Measurements from ENCODE around the gene ATP13A5. TPM values are rescaled to one million over a fixed set of nuclear protein-coding genes. Genes with fewer than 3 reads are reported as not detected.

ATP13A5 gene
- 1 to 10 TPM in 1 of 4 donors, not detected in 3; 1.4 TPM for total RNA-seq

DNA sequence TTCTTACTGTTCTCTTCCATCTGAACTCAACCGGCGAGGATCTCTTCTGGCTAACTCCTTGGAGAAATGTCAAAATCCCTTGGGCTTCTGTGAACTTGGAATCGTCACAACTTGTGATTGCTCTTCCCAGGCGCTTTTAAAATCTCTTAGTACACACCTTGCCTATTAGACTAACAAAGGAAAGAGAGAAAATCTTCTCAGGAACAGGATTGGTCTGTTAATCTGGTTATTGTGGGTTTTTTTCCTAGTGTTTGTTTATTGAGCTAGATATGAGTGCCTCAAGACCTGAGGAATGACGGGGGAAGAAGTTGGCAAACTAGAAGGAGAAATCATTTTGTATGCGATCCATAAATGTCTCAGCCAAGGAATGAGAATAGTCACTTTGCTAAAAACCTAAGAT, at the start of gene ATP13A5:
Gene ATP13A5 (minus strand): TSS at position 48 of the 400 bp plus-strand sequence. CDS start 28 bp downstream, at position 20.
- no peak within 1 kb of the TSS for H3K27ac ChIP-seq
- no peaks in the 10 kb centered on the region for H3K4me1 ChIP-seq
- H3K27me3 ChIP-seq, result no peaks in the 10 kb centered on the region
- no peak for ATAC-seq
- H3K4me3 ChIP-seq, result no peak within 1 kb of the TSS
- 33 to 78% methylated on average over 5 to 6 of the region's 6 CpGs for WGBS, 2 donors (ENCODE audit: low coverage in 1 of 2)
- H3K36me3 ChIP-seq, result no peaks in the 10 kb centered on the region
- H3K9me3 ChIP-seq, result no peaks in the 10 kb centered on the region
- TF ChIP-seq POLR2A (IDR thresholded peaks at IDR 0.05) (no peak), POLR2AphosphoS5 (IDR thresholded peaks at IDR 0.05) (no peak), EP300 (IDR thresholded peaks at IDR 0.05) (no peak)
- TF ChIP-seq, protein P1, sequence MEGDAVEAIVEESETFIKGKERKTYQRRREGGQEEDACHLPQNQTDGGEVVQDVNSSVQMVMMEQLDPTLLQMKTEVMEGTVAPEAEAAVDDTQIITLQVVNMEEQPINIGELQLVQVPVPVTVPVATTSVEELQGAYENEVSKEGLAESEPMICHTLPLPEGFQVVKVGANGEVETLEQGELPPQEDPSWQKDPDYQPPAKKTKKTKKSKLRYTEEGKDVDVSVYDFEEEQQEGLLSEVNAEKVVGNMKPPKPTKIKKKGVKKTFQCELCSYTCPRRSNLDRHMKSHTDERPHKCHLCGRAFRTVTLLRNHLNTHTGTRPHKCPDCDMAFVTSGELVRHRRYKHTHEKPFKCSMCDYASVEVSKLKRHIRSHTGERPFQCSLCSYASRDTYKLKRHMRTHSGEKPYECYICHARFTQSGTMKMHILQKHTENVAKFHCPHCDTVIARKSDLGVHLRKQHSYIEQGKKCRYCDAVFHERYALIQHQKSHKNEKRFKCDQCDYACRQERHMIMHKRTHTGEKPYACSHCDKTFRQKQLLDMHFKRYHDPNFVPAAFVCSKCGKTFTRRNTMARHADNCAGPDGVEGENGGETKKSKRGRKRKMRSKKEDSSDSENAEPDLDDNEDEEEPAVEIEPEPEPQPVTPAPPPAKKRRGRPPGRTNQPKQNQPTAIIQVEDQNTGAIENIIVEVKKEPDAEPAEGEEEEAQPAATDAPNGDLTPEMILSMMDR (IDR thresholded peaks at IDR 0.05), result no peak

- no peak overlapping the region for H3K4me3 ChIP-seq
- H3K27ac ChIP-seq, result no peak overlapping the region
- no peak for TF ChIP-seq POLR2A (IDR thresholded peaks at IDR 0.05)
- TF ChIP-seq, protein P1 (IDR thresholded peaks at IDR 0.05), result no peak
- TF ChIP-seq EP300 (IDR thresholded peaks at IDR 0.05), result no peak
- TF ChIP-seq POLR2AphosphoS5 (IDR thresholded peaks at IDR 0.05), result no peak
- WGBS, 2 donors (ENCODE audit: low coverage in 1 of 2), result 81 to 83% methylated on average over 1 to 3 of the region's 4 CpGs
- no peaks in the 10 kb centered on the region for H3K27me3 ChIP-seq
- H3K9me3 ChIP-seq, result peaks cover 0 to 59% (median 0%) of the 10 kb centered on the region in 3 donors
- H3K36me3 ChIP-seq, result no peaks in the 10 kb centered on the region
- no peak for ATAC-seq
- H3K4me1 ChIP-seq, result no peaks in the 10 kb centered on the region
Measured at GRCh38 chr3:193418576-193419373, 40.2 kb upstream of the ATP13A5 start.

DNA sequence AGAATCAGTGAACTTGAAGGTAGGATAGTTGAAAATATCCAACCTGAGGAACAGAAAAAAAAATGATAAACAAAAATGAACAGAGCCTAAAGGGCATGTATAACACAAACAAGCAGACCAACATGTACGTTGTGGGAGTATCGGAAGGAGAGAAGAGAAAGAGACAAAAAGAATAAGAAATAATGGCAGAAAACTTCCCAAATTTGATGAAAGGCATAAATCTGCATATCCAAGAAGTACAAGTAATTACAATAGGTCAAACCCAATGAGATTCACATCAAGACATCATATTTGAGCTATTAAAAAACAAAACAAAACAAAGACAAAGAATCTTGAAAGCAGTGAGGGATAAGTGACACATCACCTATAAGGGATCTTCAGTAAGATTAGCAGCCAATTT, 38.1 kb upstream of the ATP13A5 start:
- no peak overlapping the region for H3K4me3 ChIP-seq
- TF ChIP-seq POLR2AphosphoS5 (IDR thresholded peaks at IDR 0.05) (no peak), POLR2A (IDR thresholded peaks at IDR 0.05) (no peak), EP300 (IDR thresholded peaks at IDR 0.05) (no peak)
- TF ChIP-seq, protein P1 (IDR thresholded peaks at IDR 0.05), result no peak
- peaks cover 0 to 71% (median 0%) of the 10 kb centered on the region in 3 donors for H3K9me3 ChIP-seq
- no peak for ATAC-seq
- WGBS, 2 donors (ENCODE audit: low coverage in 1 of 2), result 90 to 100% methylated on average over 1 to 2 of the region's 2 CpGs
- H3K4me1 ChIP-seq, result no peaks in the 10 kb centered on the region
- no peaks in the 10 kb centered on the region for H3K36me3 ChIP-seq
- H3K27me3 ChIP-seq, result no peaks in the 10 kb centered on the region
- no peak overlapping the region for H3K27ac ChIP-seq

- no peak for TF ChIP-seq POLR2AphosphoS5 (IDR thresholded peaks at IDR 0.05)
- TF ChIP-seq, protein P1 (IDR thresholded peaks at IDR 0.05), result no peak
- TF ChIP-seq POLR2A (IDR thresholded peaks at IDR 0.05), result no peak
- TF ChIP-seq EP300 (IDR thresholded peaks at IDR 0.05), result no peak
- 50% methylated on average over 1 of the region's 1 CpG; no CpG with 5 or more reads in 1 of the 2 donors for WGBS, 2 donors (ENCODE audit: low coverage in 1 of 2)
- Histone ChIP-seq H3K4me3 (no peak overlapping the region), H3K4me1 (no peaks in the 10 kb centered on the region), H3K9me3 (peaks cover 0 to 3% (median 0%) of the 10 kb centered on the region in 3 donors), H3K36me3 (no peaks in the 10 kb centered on the region), H3K27me3 (no peaks in the 10 kb centered on the region), H3K27ac (no peak overlapping the region)
- no peak for ATAC-seq
Measured at GRCh38 chr3:193407688-193408087, 29.1 kb upstream of the ATP13A5 start.

GRCh38 chr3:193407112-193407511, 28.6 kb upstream of the ATP13A5 start:
- no peak overlapping the region for H3K4me3 ChIP-seq
- 64 to 68% methylated on average over 6 of the region's 6 CpGs for WGBS, 2 donors (ENCODE audit: low coverage in 1 of 2)
- TF ChIP-seq EP300 (IDR thresholded peaks at IDR 0.05) (no peak), POLR2A (IDR thresholded peaks at IDR 0.05) (no peak), POLR2AphosphoS5 (IDR thresholded peaks at IDR 0.05) (no peak)
- TF ChIP-seq, protein P1 (IDR thresholded peaks at IDR 0.05), result no peak
- no peaks in the 10 kb centered on the region for H3K27me3 ChIP-seq
- H3K36me3 ChIP-seq, result no peaks in the 10 kb centered on the region
- H3K4me1 ChIP-seq, result no peaks in the 10 kb centered on the region
- no peak for ATAC-seq
- no peaks in the 10 kb centered on the region for H3K9me3 ChIP-seq
- H3K27ac ChIP-seq, result no peak overlapping the region
